Skeletal muscle satellite cell (primary cell): Measurements from ENCODE around the gene TTLL12.
A peak's percentile ranks its signal among the peaks of the same experiment; 100 is the strongest.
"Not testable (repeated sequence)": the region's sequence is repeated elsewhere in the genome, so short reads cannot be mapped to it uniquely, and the experiment has no call there.

Source experiments
- H3K27me3 ChIP-seq: 2 replicates; pipeline ENCODE4 v1.7.0; 2013; ENCODE audit warnings: low read length; ENCODE audit not compliant: control insufficient read depth, insufficient read depth
- H3K36me3 ChIP-seq: 2 replicates; pipeline ENCODE4 v1.7.0; 2013; ENCODE audit warnings: mild to moderate bottlenecking, control low read depth, low read length; ENCODE audit not compliant: insufficient read depth
- H3K4me1 ChIP-seq: 2 replicates; pipeline ENCODE4 v1.7.0; 2013; ENCODE audit warnings: low read length; ENCODE audit not compliant: control insufficient read depth, insufficient read depth
- H3K4me2 ChIP-seq: 2 replicates; pipeline ENCODE4 v1.7.0; 2013; ENCODE audit warnings: mild to moderate bottlenecking, low read length
- H3K4me3 ChIP-seq: 2 replicates; pipeline ENCODE4 v1.7.0; 2013; ENCODE audit warnings: low read length
- H3K9ac ChIP-seq: 2 replicates; pipeline ENCODE4 v1.7.0; 2013; ENCODE audit warnings: mild to moderate bottlenecking, low read depth, low read length, moderate library complexity
- H3K9me3 ChIP-seq: replicated peaks from 2 replicates; pipeline ENCODE4 v1.7.0; 2013; ENCODE audit warnings: mild to moderate bottlenecking, control low read depth, low read length

TTLL12 gene

GRCh38 chr22:43146332-43146731 is 40.6 kb downstream of the TTLL12 start:
- H3K4me2 ChIP-seq, H3K4me3 ChIP-seq, H3K27me3 ChIP-seq, H3K4me1 ChIP-seq, H3K9me3 ChIP-seq, H3K36me3 ChIP-seq, H3K9ac ChIP-seq: not testable (repeated sequence)

GRCh38 chr22:43145371-43145770 is 41.6 kb downstream of the TTLL12 start:
- not testable (repeated sequence) for H3K4me3 ChIP-seq, H3K36me3 ChIP-seq, H3K4me2 ChIP-seq, H3K4me1 ChIP-seq, H3K9me3 ChIP-seq, H3K9ac ChIP-seq, H3K27me3 ChIP-seq

GRCh38 chr22:43144949-43145348 is 42.0 kb downstream of the TTLL12 start:
- no peaks in the 10 kb centered on the region for H3K27me3 ChIP-seq
- H3K4me1 ChIP-seq, result peaks cover 4% of the 10 kb centered on the region
- no peak overlapping the region for H3K4me2 ChIP-seq
- H3K9ac ChIP-seq, result no peak overlapping the region
- H3K36me3 ChIP-seq, result peaks cover 7% of the 10 kb centered on the region
- H3K4me3 ChIP-seq, result no peak overlapping the region
- H3K9me3 ChIP-seq, result no peaks in the 10 kb centered on the region

GRCh38 chr22:43142880-43143562 is 43.9 kb downstream of the TTLL12 start, which contains the start of gene MCAT:
Gene MCAT, minus strand, starts transcription at chr22:43143398. Its CDS starts 50 bp downstream, at chr22:43143348.
- peak within 1 kb of the TSS; percentile 99 for H3K4me3 ChIP-seq
- H3K27me3 ChIP-seq, result no peaks in the 10 kb centered on the region
- peak within 1 kb of the TSS; percentile 89 for H3K9ac ChIP-seq
- no peaks in the 10 kb centered on the region for H3K9me3 ChIP-seq
- peaks cover 4% of the 10 kb centered on the region for H3K4me1 ChIP-seq
- H3K4me2 ChIP-seq, result peak within 1 kb of the TSS; percentile 96
- peaks cover 14% of the 10 kb centered on the region for H3K36me3 ChIP-seq

- no peaks in the 10 kb centered on the region for H3K27me3 ChIP-seq
- no peak overlapping the region for H3K4me3 ChIP-seq
- no peaks in the 10 kb centered on the region for H3K9me3 ChIP-seq
- H3K4me2 ChIP-seq, result no peak overlapping the region
- H3K36me3 ChIP-seq, result peaks cover 47% of the 10 kb centered on the region
- H3K4me1 ChIP-seq, result no peaks in the 10 kb centered on the region
- no peak overlapping the region for H3K9ac ChIP-seq
Measured at GRCh38 chr22:43136801-43137200, 50.1 kb downstream of the TTLL12 start.

- Histone ChIP-seq H3K27me3 (no peaks in the 10 kb centered on the region), H3K4me3 (no peak overlapping the region), H3K9ac (no peak overlapping the region), H3K4me1 (no peaks in the 10 kb centered on the region), H3K9me3 (no peaks in the 10 kb centered on the region), H3K4me2 (no peak overlapping the region), H3K36me3 (peaks cover 47% of the 10 kb centered on the region)
Measured at GRCh38 chr22:43136255-43136654, 50.7 kb downstream of the TTLL12 start.

GRCh38 chr22:43135565-43135964 is 51.4 kb downstream of the TTLL12 start:
- Histone ChIP-seq H3K27me3 (no peaks in the 10 kb centered on the region), H3K4me1 (no peaks in the 10 kb centered on the region), H3K36me3 (peaks cover 46% of the 10 kb centered on the region), H3K9ac (no peak overlapping the region), H3K4me2 (no peak overlapping the region), H3K9me3 (no peaks in the 10 kb centered on the region), H3K4me3 (no peak overlapping the region)

- Histone ChIP-seq H3K9ac (no peak overlapping the region), H3K4me3 (no peak overlapping the region), H3K4me2 (no peak overlapping the region), H3K4me1 (no peaks in the 10 kb centered on the region), H3K36me3 (peaks cover 37% of the 10 kb centered on the region), H3K9me3 (no peaks in the 10 kb centered on the region), H3K27me3 (no peaks in the 10 kb centered on the region)
Measured at GRCh38 chr22:43134553-43134952, 52.4 kb downstream of the TTLL12 start.

- Histone ChIP-seq H3K36me3 (peaks cover 37% of the 10 kb centered on the region), H3K4me1 (no peaks in the 10 kb centered on the region), H3K27me3 (no peaks in the 10 kb centered on the region), H3K4me3 (no peak overlapping the region), H3K9ac (no peak overlapping the region), H3K9me3 (no peaks in the 10 kb centered on the region), H3K4me2 (no peak overlapping the region)
Measured at GRCh38 chr22:43133401-43133800, 53.5 kb downstream of the TTLL12 start.

- Histone ChIP-seq H3K9me3 (no peaks in the 10 kb centered on the region), H3K27me3 (no peaks in the 10 kb centered on the region), H3K36me3 (peaks cover 27% of the 10 kb centered on the region), H3K4me1 (peaks cover 7% of the 10 kb centered on the region), H3K9ac (no peak overlapping the region), H3K4me3 (no peak overlapping the region), H3K4me2 (no peak overlapping the region)
Measured at GRCh38 chr22:43131773-43132501, 55.0 kb downstream of the TTLL12 start.

GRCh38 chr22:43129426-43130425 is 57.2 kb downstream of the TTLL12 start:
- H3K27me3 ChIP-seq, result no peaks in the 10 kb centered on the region
- H3K4me1 ChIP-seq, result peaks cover 13% of the 10 kb centered on the region
- H3K9ac ChIP-seq, result no peak overlapping the region
- no peak overlapping the region for H3K4me2 ChIP-seq
- H3K36me3 ChIP-seq, result peaks cover 8% of the 10 kb centered on the region
- H3K4me3 ChIP-seq, result no peak overlapping the region
- H3K9me3 ChIP-seq, result no peaks in the 10 kb centered on the region
